ENCODE data around the gene RAB9A.
"Not testable (repeated sequence)": the region's sequence is repeated elsewhere in the genome, so short reads cannot be mapped to it uniquely, and the experiment has no call there.

RAB9A gene

DNA sequence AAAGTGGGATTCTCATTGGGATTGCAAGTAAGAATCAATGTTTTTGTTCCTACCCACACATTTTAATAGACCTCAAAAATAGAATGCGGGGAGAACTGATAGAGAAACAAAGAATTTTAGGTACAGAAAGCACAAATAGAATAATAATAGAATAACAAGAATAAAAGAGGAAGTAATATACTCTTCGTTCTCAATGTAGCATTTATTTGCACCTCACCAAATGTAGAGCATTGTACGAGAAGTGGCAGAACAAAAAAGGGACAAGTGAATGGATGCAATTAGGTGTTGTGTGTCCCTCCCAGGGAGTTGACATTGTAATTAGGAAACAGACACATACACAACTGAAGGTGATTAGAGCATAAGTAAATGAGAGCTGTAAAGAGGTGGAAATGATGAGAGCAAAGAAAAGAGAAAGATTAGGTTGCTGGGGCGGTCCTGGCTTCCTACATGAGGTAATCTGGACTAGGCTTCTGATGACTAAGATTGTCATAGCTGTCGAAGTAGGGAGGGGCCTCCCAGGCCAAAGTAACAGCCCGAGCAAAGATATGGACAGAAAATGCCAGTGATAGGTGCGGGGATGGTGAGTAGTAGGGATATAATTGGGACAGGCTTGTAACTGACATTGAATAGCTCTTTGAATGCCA lies 10.4 kb downstream of the RAB9A start:
- DNase-seq, result no peak

DNA sequence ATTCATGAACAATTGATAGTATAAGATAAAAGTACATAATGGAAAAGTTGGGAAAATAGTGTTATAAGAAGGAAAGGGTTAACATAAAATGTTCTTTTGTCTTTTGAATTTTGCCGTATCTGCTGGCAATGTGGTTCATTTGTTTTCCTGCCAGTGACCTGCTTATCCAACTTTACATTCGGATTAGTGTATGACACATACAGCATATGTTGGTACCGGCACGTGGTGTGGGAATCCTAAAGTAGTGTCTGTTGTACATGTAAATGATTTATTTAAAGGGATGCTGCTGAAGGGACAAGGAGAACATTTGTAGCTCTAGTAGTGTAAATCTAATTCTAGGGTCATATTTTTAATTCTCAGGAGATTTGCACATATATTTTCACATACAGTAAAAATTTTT lies 11.5 kb downstream of the RAB9A start:
- DNase-seq, result no peak

DNA sequence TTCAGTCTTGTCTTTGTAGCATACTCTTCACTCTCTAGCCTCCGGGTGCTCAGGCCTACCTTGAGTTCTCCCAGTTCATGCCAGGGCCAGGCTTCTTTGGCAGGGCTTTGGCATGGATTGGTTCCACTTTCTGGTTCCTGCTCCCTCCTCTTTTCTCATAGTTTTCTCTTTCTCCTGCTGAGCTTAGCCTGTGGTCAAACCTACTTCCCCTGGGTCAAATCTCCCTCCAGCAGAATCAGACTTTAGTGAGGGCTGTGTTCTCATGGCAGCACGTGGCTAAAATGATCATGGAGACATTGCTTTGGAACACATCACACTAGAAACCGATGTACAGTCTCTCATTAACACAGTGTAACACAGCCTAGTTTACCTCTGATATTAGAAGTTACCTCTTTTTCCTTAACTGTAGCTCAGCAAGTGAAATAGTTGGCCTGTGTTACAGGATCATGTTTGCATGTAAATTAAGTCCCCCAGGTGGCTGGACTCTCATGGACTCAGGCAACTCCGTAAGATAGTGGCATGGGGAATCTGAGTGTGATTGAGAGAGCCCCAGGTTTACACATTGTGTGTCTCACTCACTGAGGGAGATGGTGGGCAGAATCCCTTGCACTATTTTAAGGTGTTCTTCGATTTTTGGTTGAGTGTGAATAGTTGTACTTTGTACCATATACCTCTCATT lies 13.3 kb downstream of the RAB9A start:
- DNase-seq, result no peak

DNA sequence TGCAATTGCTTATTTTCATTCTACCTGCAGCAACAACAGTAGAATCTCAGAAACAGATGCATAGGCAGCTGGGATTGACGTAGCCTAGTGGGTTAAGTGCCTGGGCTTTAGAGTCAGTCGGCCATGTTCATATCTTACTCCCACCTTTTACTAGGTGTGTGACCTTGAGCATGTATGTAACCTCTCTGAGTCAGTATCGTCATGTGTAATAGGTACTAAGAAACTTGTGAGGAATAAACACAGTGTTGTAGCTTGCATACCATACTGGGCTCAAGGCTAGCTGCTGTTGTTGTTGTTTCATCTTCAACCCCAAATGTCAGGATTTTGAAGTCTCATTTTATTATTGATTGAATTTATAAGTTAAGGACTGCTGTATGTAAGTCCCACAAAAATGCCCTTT lies 14.2 kb downstream of the RAB9A start:
- DNase-seq, result no peak

DNA sequence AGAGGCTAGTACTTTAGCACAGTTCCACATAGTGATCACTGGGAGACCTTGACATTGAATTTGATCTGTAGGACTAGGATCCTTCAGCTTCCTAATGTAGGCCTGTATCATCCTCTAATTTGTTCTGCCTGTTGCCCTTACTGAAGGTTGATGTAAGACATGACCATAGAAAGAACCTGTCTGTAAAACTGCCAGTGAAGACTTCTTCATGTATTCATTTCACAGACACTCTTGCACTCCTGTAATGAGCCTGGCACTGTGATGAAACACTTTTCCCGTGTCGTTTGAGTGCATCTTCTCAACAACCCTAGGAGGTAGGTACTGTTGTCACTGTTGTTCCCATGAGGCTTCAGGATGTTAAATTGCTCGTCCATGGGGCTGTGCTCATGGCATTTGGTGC lies 14.7 kb downstream of the RAB9A start:
- DNase-seq, result no peak

DNA sequence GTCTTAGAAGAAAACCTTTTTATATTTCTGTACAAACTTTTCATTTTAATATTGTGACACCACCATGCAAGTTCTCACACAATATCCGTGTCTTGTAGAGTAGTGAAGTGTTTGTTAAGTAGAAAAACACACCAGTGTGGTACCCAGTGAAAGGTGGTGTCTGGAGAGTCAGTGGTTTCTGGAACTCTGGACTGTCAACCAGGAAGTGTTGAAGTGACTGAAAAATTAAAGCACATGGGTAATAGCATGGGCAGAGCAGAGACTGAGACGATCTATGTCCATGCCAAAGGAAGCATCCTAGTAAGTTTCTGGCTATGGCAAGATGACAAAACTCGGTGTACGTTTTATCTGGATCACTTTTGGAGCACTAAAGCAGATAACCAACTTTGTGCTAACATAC lies 22.2 kb downstream of the RAB9A start:
- no peak for DNase-seq

DNA sequence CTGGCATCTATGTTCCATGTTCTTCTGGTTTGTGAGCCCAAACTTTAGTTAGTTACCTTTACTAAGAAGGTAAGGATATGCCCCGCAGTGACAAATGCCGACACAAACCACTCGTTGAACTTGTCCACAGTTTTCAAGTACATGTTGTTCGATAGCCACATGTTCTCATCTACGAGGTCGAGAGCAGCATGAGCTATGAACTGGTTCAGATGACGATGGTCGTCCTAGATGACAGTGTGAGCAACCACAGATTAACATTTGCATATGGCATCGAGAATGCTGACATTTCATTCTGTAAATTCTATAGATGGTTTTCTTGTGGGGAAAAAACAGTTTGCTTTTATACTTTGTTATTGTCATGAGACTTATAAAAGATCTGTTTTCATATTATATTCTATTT lies 27.5 kb downstream of the RAB9A start:
- DNase-seq, result no peak

DNA sequence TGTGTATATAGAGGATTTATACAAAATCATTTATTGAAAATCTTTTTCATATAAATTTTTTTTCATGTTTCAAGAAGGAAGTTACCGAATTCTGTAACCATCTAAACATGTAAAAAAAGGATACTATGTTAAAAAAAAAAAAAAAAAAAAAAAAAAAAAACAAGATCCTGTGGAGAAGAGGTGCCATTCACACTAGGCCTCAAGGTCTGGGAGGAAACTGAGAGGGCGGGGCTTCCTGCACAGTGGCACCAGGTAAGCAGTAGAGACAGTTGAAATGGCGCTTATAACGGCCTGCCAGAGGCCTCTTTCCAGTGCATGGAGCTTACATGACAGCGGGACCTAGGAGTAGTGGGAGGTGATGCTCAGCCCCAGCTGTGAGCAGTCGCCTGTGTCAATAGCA lies 28.0 kb downstream of the RAB9A start:
- DNase-seq, result no peak

DNA sequence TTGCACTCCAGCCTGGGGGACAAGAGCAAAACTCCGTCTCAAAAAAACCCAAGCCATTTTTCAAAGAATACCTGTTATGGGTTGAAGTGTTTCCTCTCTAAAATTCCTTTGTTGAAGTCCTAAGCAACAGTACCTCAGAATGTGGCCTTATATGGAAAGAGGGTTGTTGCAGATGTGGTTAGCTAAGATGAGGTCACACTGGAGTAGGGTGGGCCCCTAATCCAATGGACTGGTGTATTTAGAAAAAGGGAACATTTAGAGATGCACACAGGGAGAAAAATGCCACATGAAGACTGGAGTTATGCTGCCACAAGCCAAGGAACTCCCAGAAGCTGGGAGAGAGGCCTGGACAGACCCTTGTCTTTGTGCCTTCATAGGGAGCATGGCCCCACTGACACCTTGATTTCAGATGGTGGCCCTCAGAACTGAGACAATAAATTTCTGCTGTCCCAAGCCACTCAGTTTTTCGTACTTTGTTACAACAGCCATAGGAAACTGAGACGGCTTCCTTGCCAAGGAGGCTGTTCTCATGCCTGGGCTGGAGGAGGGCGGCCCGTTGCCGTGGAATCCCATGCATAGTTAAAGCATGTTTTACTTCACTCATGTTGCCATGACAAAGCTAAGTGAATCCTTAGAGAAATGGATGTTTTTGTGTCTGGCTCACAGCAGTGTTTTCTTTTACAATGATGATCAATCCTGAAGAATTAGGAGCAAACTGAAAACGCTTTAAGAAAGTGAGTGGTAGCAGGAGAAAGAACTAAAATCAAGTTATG lies 29.0 kb downstream of the RAB9A start:
- peak in 3 of 51 donors; percentile 0 to 12 (median 1) for DNase-seq

DNA sequence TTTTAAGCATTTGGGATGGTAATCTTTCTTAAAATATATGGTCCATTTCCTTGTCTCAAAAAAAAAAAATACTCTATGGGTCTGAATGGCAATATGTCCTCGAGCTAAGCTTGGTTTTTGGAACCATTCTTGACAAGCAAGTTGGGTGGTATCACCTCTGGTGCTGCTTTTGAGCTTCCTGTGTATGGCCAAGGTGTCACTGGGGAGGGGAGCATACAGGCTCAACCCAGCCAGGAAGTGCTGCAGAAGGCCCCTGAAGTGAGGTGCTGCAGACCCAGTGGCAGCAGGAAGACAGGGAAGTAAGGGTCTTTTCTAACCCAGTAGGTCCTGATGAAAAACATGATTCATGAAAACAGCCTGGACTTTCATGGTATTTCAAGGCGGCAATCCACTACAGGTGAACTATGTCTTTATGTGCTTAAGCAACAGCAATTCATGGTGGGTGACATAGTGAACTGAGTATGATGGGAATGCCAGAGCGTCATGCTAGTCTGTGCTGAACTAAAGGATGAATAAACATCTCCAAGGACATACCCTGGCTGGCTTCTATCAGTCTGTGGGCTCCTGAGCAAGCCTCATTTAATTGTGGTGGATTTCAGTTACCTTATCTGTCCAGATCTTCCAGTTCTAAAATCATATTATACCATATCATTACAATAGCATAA lies 30.4 kb downstream of the RAB9A start:
- DNase-seq, result no peak

DNA sequence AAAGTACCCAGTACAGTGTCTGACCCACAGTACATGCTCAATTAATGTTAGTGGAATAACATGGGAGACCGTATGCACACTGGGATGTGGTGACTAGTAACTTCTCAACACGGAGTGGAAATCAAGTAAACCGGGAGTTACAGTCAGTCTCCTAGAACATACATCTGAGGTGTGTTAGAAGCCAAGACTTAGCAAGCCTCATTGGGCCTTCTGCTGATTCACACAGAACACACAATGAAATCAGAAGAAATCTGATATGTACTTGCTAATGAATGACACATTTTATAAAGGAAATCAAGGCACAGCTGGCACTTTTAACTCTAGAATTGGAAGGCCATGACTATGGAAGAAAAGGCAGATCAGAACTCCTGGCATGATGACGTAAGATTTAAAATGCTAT lies 32.4 kb downstream of the RAB9A start:
- no peak for DNase-seq

DNA sequence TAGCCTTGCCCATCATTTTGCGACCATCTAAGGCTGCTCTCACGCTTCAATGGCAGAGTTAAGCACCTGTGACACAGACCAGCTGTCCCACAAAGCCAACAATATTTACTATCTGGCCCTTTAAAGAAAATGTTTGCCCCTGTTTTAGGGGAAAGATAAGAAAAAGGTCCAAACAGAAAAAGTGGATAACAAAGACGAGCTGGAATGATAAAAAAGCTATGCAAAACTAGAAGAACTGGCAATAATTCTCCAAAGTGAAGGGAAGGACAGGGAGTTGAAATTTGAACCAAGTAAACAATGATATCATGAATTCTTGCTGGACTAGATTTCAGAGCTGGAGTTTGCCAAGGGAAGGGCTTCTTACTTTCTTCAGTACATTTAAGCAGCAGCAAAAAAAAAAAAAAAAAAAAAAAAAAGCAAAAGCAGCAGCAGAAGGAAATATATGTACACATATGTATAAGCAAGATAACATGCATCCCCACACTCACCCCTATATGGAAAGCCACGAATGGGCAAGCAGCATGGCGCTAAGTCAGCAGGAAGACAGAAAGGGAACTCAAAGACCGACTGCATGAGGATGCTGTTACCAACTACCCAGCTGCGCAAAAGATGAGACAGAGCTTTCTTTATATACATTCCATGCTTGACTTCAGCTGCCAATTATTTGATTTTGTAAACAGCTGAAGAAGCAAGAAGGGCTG lies 33.0 kb downstream of the RAB9A start:
- peak in 3 of 51 donors; percentile 1 to 15 (median 3) for DNase-seq

DNA sequence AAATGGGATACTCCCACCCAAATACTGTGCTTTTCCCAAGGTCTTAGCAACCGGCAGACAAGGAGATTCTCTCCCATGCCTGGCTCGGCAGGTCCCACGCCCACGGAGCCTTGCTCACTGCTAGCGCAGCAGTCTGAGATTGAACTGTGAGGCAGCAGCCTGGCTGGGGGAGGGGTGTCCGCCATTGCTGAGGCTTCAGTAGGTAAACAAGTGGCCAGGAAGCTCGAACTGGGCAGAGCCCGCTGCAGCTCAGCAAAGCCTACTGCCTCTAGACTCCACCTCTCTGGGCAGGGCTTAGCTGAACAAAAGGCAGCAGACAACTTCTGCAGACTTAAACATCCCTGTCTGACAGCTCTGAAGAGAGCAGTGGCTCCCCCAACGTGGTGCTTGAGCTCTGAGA lies 36.0 kb downstream of the RAB9A start:
- DNase-seq, result peak in 1 of 51 donors; percentile 1

DNA sequence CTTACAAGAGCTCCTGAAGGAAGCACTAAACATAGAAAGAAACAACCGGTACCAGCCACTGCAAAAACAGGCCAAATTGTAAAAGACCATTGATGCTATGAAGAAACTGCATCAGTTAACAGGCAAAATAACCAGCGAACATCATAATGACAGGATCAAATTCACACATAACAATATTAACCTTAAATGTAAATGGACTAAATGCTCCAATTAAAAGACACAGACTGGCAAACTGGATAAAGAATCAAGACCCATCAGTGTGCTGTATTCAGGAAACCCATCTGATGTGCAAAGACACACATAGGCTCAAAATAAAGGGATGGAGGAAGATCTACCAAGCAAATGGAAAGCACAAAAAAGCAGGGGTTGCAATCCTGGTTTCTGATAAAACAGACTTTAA lies 37.7 kb downstream of the RAB9A start:
- not testable (repeated sequence) for DNase-seq

DNA sequence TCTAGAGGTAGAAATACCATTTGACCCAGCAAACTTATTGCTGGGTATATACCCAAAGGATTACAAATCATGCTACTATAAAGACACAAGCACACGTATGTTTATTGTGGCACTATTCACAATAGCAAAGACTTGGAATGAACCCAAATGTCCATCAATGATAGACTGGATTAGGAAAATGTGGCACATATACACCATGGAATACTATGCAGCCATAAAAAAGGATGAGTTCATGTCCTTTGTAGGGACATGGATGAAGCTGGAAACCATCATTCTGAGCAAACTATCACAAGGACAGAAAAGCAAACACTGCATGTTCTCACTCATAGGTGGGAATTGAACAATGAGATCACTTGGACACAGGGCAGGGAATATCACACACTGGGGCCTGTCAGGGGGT lies 41.6 kb downstream of the RAB9A start:
- not testable (repeated sequence) for DNase-seq

DNA sequence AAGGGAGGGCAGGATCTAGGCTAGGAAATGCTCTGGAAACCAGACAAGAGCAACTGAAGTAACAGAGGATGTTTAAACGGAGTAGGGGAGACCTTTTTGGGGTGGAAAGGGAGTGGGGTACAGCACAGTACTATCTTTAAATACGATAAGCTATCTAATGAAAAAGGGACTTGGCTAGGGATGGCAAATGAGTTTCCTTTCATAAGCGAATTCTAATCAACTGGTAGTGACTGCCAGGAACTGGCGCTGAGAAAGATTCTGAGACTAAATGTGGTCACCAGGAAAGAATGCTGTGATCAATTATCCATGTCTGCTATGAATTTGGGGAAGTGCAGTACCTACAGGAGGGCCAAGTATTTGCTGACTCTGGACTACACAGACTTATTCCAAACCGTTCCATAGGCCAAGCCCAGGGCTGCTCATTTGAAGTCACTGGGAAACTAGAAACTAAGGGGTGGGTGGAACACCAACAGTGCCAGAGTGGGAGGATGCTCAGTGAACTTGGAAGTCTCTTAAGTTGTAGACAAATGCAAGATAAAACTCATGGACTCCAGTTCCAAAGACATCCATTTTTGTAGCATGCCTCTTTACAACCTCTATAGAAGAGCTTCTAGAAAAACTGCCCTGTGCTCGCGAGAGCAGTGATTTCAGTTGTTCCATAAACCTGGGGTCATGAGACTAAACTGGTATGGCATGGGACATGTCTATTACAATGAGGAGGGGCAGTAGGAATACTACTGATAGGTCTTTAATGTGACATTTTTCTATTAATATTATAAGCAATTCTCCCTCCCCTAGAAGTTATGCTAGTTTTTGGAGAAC lies 43.5 kb downstream of the RAB9A start:
- DNase-seq, result no peak

DNA sequence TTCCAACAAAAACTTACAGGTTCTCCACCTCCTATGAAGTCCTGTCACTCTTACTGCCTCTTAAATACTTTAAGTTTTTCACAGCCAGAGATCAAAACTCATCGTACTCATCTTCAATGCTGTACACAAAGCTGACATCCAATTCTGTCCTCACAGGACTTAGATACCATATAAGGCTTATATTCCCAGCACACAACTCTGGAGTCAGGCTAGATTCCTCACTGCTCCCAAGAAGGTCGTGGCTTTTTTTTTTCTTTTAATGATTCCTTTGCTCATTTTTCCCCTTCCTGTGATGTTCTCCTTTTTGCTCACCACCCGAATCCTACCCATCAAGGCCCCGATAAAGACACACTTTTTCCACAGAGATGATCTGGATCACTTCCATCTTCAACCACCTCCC lies 44.6 kb downstream of the RAB9A start:
- DNase-seq, result no peak

DNA sequence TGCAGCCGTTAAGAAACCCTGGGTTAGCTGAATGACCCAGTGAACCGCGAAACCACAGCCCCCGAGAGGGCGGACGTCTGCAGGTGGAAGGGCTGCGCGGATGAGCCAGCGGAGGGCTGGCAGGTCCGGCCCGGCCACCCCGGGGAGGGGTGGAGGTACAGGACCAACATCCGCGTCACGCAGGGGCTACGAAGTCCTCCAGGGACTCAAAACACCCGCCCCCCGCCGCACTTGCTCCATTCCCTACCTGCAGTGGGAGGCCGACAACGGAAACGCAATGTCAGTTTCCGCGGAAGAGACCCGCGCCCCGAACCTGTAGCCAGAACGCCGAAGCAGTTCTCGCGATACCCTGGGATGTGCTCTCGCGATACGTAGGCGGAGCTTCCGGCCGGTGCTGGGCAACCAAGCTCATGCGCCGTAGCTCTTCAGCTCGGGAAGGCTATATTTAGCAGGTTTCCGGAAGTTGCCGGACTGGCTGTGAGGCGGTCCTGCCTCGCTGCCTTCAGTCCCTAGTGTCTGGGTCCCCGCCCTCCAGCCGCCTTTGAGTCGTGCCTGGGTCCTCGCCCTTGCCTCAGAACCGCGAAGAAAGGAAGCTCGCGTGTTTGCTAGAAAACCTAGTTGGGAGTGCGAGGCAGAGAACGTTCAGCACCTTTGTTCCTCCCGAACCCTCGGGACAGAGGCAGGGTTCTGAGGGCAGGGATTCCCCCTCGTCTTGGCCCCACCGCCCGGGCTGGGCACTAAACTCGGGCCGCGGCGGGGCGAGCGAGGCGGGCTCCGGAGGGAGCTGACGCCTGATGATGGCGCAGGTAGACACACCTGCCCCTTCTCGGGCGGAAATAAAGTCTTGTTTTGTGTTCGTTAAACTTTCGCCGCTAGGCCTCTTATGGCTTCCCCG lies 45.6 kb downstream of the RAB9A start, which contains the start of the genes OFD1 and TRAPPC2:
Gene OFD1, plus strand, starts transcription at position 471 of the 895 bp plus-strand sequence. Its CDS starts 324 bp downstream, at position 795.
Gene TRAPPC2, minus strand, starts transcription at position 343 of the 895 bp plus-strand sequence. CDS start 14,657 bp downstream, outside the sequence.
- peak; percentile 21 to 91 (median 78) for DNase-seq

DNA sequence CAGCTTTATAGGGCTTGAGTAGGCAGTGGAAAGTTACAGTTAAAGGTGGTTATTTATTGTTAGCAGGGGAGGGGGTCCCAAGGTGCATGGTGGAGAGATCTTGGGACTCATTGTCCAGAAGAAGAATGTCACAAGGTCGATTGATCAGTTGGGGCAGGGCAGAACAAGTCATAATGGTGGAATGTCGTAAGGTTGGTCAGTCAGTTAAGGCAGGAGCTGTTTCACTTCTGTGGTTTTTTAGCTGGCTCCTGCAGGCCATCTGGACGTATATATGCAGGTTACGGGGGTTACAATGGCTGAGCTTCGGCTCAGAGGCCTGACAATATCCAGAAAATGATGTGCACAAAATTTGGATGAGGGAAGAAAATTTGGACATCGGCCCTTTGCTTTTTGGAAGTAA lies 52.8 kb downstream of the RAB9A start:
- DNase-seq, result no peak

Data from hypothalamus (tissue), 51 donors.